SJCRH30 (cell line): ENCODE measurements around the gene RBM44. TPM values are rescaled to one million over a fixed set of nuclear protein-coding genes. Genes with fewer than 3 reads are reported as not detected.

ENCODE experiments used
- DNase-seq, 2 experiments: peaks; one replicate each; pipeline ENCODE4 v3.0.0-alpha.2; 2015 to 2020
- H3K27ac ChIP-seq: fragments of 250-450 bp; sonication (Bioruptor Pico); 2 replicates; pipeline ENCODE4 v1.5.1; 2020; ENCODE audit warnings: mild to moderate bottlenecking, moderate library complexity
- H3K27me3 ChIP-seq: fragments of 250-450 bp; sonication (Bioruptor Pico); 2 replicates; pipeline ENCODE4 v1.5.1; 2020; ENCODE audit warnings: mild to moderate bottlenecking, moderate library complexity
- H3K36me3 ChIP-seq: fragments of 250-450 bp; sonication (Bioruptor Pico); 2 replicates; pipeline ENCODE4 v1.5.1; 2020; ENCODE audit warnings: mild to moderate bottlenecking, moderate library complexity
- H3K4me1 ChIP-seq: fragments of 250-450 bp; sonication (Bioruptor Pico); 2 replicates; pipeline ENCODE4 v1.5.1; 2020; ENCODE audit warnings: mild to moderate bottlenecking, moderate library complexity
- H3K4me3 ChIP-seq: fragments of 250-450 bp; sonication (Bioruptor Pico); 2 replicates; pipeline ENCODE4 v1.5.1; 2020; ENCODE audit warnings: mild to moderate bottlenecking, moderate library complexity
- H3K9me3 ChIP-seq: fragments of 250-450 bp; sonication (Bioruptor Pico); replicated peaks from 2 replicates; pipeline ENCODE4 v1.5.1; 2020; ENCODE audit warnings: mild to moderate bottlenecking, moderate library complexity
- total RNA-seq: library from RNA; depleted of rRNA; stranded (reverse); fragments of >200 nt; shearing (Covaris generic); gene quantifications from 2 replicates; pipeline ENCODE4 v1.2.3, GENCODE V29; 2014

The RBM44 gene
- total RNA-seq, 1 experiment from 2014 or later, result 0.28 TPM

- no peaks in the 10 kb centered on the region for H3K9me3 ChIP-seq
- no peak overlapping the region for H3K27ac ChIP-seq
- H3K27me3 ChIP-seq, result peaks cover 4% of the 10 kb centered on the region; the same call in 1 of the 2 replicates
- H3K4me1 ChIP-seq, result peaks cover 15% of the 10 kb centered on the region
- H3K4me3 ChIP-seq, result no peak overlapping the region
- no peaks in the 10 kb centered on the region for H3K36me3 ChIP-seq
- peak; percentile 89 to 93 for DNase-seq
Measured at GRCh38 chr2:237858294-237859081, 59.9 kb downstream of the RBM44 start.

- Histone ChIP-seq H3K9me3 (no peaks in the 10 kb centered on the region), H3K27ac (no peak overlapping the region), H3K4me3 (no peak overlapping the region), H3K4me1 (peaks cover 15% of the 10 kb centered on the region), H3K36me3 (no peaks in the 10 kb centered on the region), H3K27me3 (peaks cover 4% of the 10 kb centered on the region; the same call in 1 of the 2 replicates)
- DNase-seq, result no peak
Measured at GRCh38 chr2:237859082-237859433, 60.5 kb downstream of the RBM44 start.

- no peak for DNase-seq
- Histone ChIP-seq H3K36me3 (no peaks in the 10 kb centered on the region), H3K4me1 (peaks cover 17% of the 10 kb centered on the region), H3K27me3 (no peaks in the 10 kb centered on the region), H3K9me3 (no peaks in the 10 kb centered on the region), H3K27ac (no peak within 1 kb of the TSS), H3K4me3 (no peak within 1 kb of the TSS)
Measured at GRCh38 chr2:237859533-237860272, 61.1 kb downstream of the RBM44 start, which contains the start of gene RAMP1. RAMP1 (plus strand) TSS chr2:237859623; CDS start chr2:237859676, 53 bp downstream.

GRCh38 chr2:237860273-237860935 is 61.8 kb downstream of the RBM44 start:
- H3K27ac ChIP-seq, result no peak overlapping the region
- H3K4me3 ChIP-seq, result no peak overlapping the region
- H3K27me3 ChIP-seq, result no peaks in the 10 kb centered on the region
- no peaks in the 10 kb centered on the region for H3K36me3 ChIP-seq
- DNase-seq, result no peak
- H3K4me1 ChIP-seq, result peaks cover 22% of the 10 kb centered on the region
- H3K9me3 ChIP-seq, result no peaks in the 10 kb centered on the region

GRCh38 chr2:237861875-237862527 is 63.4 kb downstream of the RBM44 start:
- DNase-seq, result no peak
- Histone ChIP-seq H3K9me3 (no peaks in the 10 kb centered on the region), H3K36me3 (no peaks in the 10 kb centered on the region), H3K4me1 (peaks cover 31% of the 10 kb centered on the region), H3K27ac (no peak overlapping the region), H3K4me3 (no peak overlapping the region), H3K27me3 (no peaks in the 10 kb centered on the region)

- H3K27ac ChIP-seq, result no peak overlapping the region
- H3K27me3 ChIP-seq, result no peaks in the 10 kb centered on the region
Measured at GRCh38 chr2:237862528-237862895, 63.9 kb downstream of the RBM44 start.

GRCh38 chr2:237863102-237863511 is 64.5 kb downstream of the RBM44 start:
- H3K4me1 ChIP-seq, result peaks cover 30% of the 10 kb centered on the region
- no peaks in the 10 kb centered on the region for H3K27me3 ChIP-seq
- no peak for DNase-seq
- no peak overlapping the region for H3K4me3 ChIP-seq
- H3K9me3 ChIP-seq, result no peaks in the 10 kb centered on the region
- no peaks in the 10 kb centered on the region for H3K36me3 ChIP-seq
- no peak overlapping the region for H3K27ac ChIP-seq

More at GRCh38 chr2:237862528-237862895, 63.9 kb downstream of the RBM44 start:
- no peaks in the 10 kb centered on the region for H3K36me3 ChIP-seq
- H3K4me3 ChIP-seq, result no peak overlapping the region
- H3K9me3 ChIP-seq, result no peaks in the 10 kb centered on the region
- peaks cover 31% of the 10 kb centered on the region for H3K4me1 ChIP-seq
- DNase-seq, result no peak

- Histone ChIP-seq H3K4me3 (no peak overlapping the region), H3K27me3 (no peaks in the 10 kb centered on the region), H3K4me1 (peaks cover 24% of the 10 kb centered on the region), H3K27ac (no peak overlapping the region), H3K36me3 (no peaks in the 10 kb centered on the region), H3K9me3 (no peaks in the 10 kb centered on the region)
- DNase-seq, result no peak
Measured at GRCh38 chr2:237863689-237864443, 65.3 kb downstream of the RBM44 start.

GRCh38 chr2:237864444-237864931 is 65.9 kb downstream of the RBM44 start:
- H3K27ac ChIP-seq, result no peak overlapping the region
- H3K27me3 ChIP-seq, result no peaks in the 10 kb centered on the region
- DNase-seq, result no peak
- peaks cover 22% of the 10 kb centered on the region for H3K4me1 ChIP-seq
- no peaks in the 10 kb centered on the region for H3K9me3 ChIP-seq
- no peak overlapping the region for H3K4me3 ChIP-seq
- no peaks in the 10 kb centered on the region for H3K36me3 ChIP-seq

- Histone ChIP-seq H3K27ac (peak overlapping the region; percentile 51), H3K9me3 (no peaks in the 10 kb centered on the region), H3K4me1 (peaks cover 22% of the 10 kb centered on the region), H3K27me3 (no peaks in the 10 kb centered on the region), H3K36me3 (no peaks in the 10 kb centered on the region), H3K4me3 (no peak overlapping the region)
- DNase-seq, result peak in 1 of 2 experiments; percentile 22
Measured at GRCh38 chr2:237864940-237865622, 66.5 kb downstream of the RBM44 start.

- peaks cover 20% of the 10 kb centered on the region for H3K4me1 ChIP-seq
- H3K4me3 ChIP-seq, result no peak overlapping the region
- H3K9me3 ChIP-seq, result no peaks in the 10 kb centered on the region
- H3K27me3 ChIP-seq, result no peaks in the 10 kb centered on the region
- peak; percentile 32 to 51 for DNase-seq
- no peaks in the 10 kb centered on the region for H3K36me3 ChIP-seq
- H3K27ac ChIP-seq, result peak overlapping the region; percentile 51
Measured at GRCh38 chr2:237865623-237866041, 67.1 kb downstream of the RBM44 start.

GRCh38 chr2:237866101-237866621 is 67.6 kb downstream of the RBM44 start:
- H3K4me3 ChIP-seq, result peak overlapping the region; percentile 25
- no peaks in the 10 kb centered on the region for H3K36me3 ChIP-seq
- peaks cover 19% of the 10 kb centered on the region for H3K4me1 ChIP-seq
- peak overlapping the region; percentile 51 for H3K27ac ChIP-seq
- peak; percentile 51 to 65 for DNase-seq
- H3K9me3 ChIP-seq, result no peaks in the 10 kb centered on the region
- peaks cover under 1% of the 10 kb centered on the region; the same call in 1 of the 2 replicates for H3K27me3 ChIP-seq

GRCh38 chr2:237867465-237867864 is 68.9 kb downstream of the RBM44 start:
- peaks cover 15% of the 10 kb centered on the region for H3K4me1 ChIP-seq
- DNase-seq, result no peak
- no peaks in the 10 kb centered on the region for H3K9me3 ChIP-seq
- H3K27ac ChIP-seq, result no peak overlapping the region
- peaks cover 7% of the 10 kb centered on the region; the same call in 1 of the 2 replicates for H3K27me3 ChIP-seq
- no peaks in the 10 kb centered on the region for H3K36me3 ChIP-seq
- no peak overlapping the region for H3K4me3 ChIP-seq
